Measurements from ENCODE around the gene VPS33B.

VPS33B gene

GRCh38 chr15:90994417-90995311 is 27.7 kb downstream of the VPS33B start, which contains the start of gene PRC1:
Gene PRC1, minus strand, starts transcription at chr15:90994535. Its CDS starts 118 bp downstream, at chr15:90994417.
- TF ChIP-seq CTCF (IDR thresholded peaks at IDR 0.05; ENCODE audit: insufficient read depth, low read length, poor library complexity, severe bottlenecking) = no peak
- TF ChIP-seq EZH2phosphoT487 (conservative IDR thresholded peaks at IDR 0.05; ENCODE audit: low read length) = no peak

GRCh38 chr15:90994059-90994416 is 28.4 kb downstream of the VPS33B start:
- Histone ChIP-seq H3F3A (ENCODE audit: insufficient read depth) (peaks cover 10% of the 10 kb centered on the region; the same call in 1 of the 2 replicates), H3K27ac (ENCODE audit: low read depth, low read length) (peak overlapping the region; percentile 76), H3K79me2 (ENCODE audit: insufficient read depth, low read length) (peaks cover 70% of the 10 kb centered on the region), H3K27me3 (ENCODE audit: low read length) (no peaks in the 10 kb centered on the region), H3K4me2 (ENCODE audit: low read depth, low read length, poor library complexity, severe bottlenecking) (peak overlapping the region; percentile 82), H3K9me2 (replicated peaks; ENCODE audit: insufficient read depth, low read length) (no peaks in the 10 kb centered on the region), H3K4me3 (ENCODE audit: insufficient read depth, low read length, poor library complexity, severe bottlenecking) (peak overlapping the region; percentile 83), H4K20me1 (ENCODE audit: low read depth, low read length) (no peaks in the 10 kb centered on the region), H3K36me3 (ENCODE audit: low read length) (no peaks in the 10 kb centered on the region), H2AFZ (ENCODE audit: low read depth, low read length, severe bottlenecking) (no peak overlapping the region), H3K9me3 (ENCODE audit: insufficient read depth, low read length) (no peaks in the 10 kb centered on the region), H3K9ac (ENCODE audit: low read length) (peak overlapping the region; percentile 90)
- no peak for TF ChIP-seq CTCF (IDR thresholded peaks at IDR 0.05; ENCODE audit: insufficient read depth, low read length, poor library complexity, severe bottlenecking)
- TF ChIP-seq EZH2phosphoT487 (conservative IDR thresholded peaks at IDR 0.05; ENCODE audit: low read length) = no peak

More at GRCh38 chr15:90994417-90995311, 27.7 kb downstream of the VPS33B start, which contains the start of gene PRC1:
- Histone ChIP-seq H2AFZ (ENCODE audit: low read depth, low read length, severe bottlenecking) (peak within 1 kb of the TSS; percentile 87), H3K79me2 (ENCODE audit: insufficient read depth, low read length) (peaks cover 64% of the 10 kb centered on the region), H3K9ac (ENCODE audit: low read length) (peak within 1 kb of the TSS; percentile 90), H3K27ac (ENCODE audit: low read depth, low read length) (peak within 1 kb of the TSS; percentile 76), H3F3A (ENCODE audit: insufficient read depth) (peaks cover 10% of the 10 kb centered on the region; the same call in 1 of the 2 replicates), H3K27me3 (ENCODE audit: low read length) (no peaks in the 10 kb centered on the region), H4K20me1 (ENCODE audit: low read depth, low read length) (no peaks in the 10 kb centered on the region), H3K9me3 (ENCODE audit: insufficient read depth, low read length) (no peaks in the 10 kb centered on the region), H3K4me2 (ENCODE audit: low read depth, low read length, poor library complexity, severe bottlenecking) (peak within 1 kb of the TSS; percentile 91), H3K36me3 (ENCODE audit: low read length) (no peaks in the 10 kb centered on the region), H3K9me2 (replicated peaks; ENCODE audit: insufficient read depth, low read length) (no peaks in the 10 kb centered on the region), H3K4me3 (ENCODE audit: insufficient read depth, low read length, poor library complexity, severe bottlenecking) (peak within 1 kb of the TSS; percentile 83)

GRCh38 chr15:90991587-90992285 is 30.7 kb downstream of the VPS33B start:
- H3K4me3 ChIP-seq (ENCODE audit: insufficient read depth, low read length, poor library complexity, severe bottlenecking) = peak overlapping the region; percentile 7
- H3K9ac ChIP-seq (ENCODE audit: low read length) = peak overlapping the region; percentile 9; the same call in 1 of the 2 replicates
- no peaks in the 10 kb centered on the region for H3K9me2 ChIP-seq (replicated peaks; ENCODE audit: insufficient read depth, low read length)
- no peaks in the 10 kb centered on the region for H4K20me1 ChIP-seq (ENCODE audit: low read depth, low read length)
- peak overlapping the region; percentile 82 for H3K4me2 ChIP-seq (ENCODE audit: low read depth, low read length, poor library complexity, severe bottlenecking)
- peaks cover 24% of the 10 kb centered on the region for H3F3A ChIP-seq (ENCODE audit: insufficient read depth)
- no peaks in the 10 kb centered on the region for H3K36me3 ChIP-seq (ENCODE audit: low read length)
- no peaks in the 10 kb centered on the region for H3K27me3 ChIP-seq (ENCODE audit: low read length)
- no peaks in the 10 kb centered on the region for H3K9me3 ChIP-seq (ENCODE audit: insufficient read depth, low read length)
- peaks cover 93% of the 10 kb centered on the region for H3K79me2 ChIP-seq (ENCODE audit: insufficient read depth, low read length)
- H2AFZ ChIP-seq (ENCODE audit: low read depth, low read length, severe bottlenecking) = no peak overlapping the region
- TF ChIP-seq CTCF (IDR thresholded peaks at IDR 0.05; ENCODE audit: insufficient read depth, low read length, poor library complexity, severe bottlenecking) (no peak), EZH2phosphoT487 (conservative IDR thresholded peaks at IDR 0.05; ENCODE audit: low read length) (no peak)
- H3K27ac ChIP-seq (ENCODE audit: low read depth, low read length) = peak overlapping the region; percentile 22

Data from SU-DHL-6 (cell line).